ENCODE data around the gene BCAS1.

DNA sequence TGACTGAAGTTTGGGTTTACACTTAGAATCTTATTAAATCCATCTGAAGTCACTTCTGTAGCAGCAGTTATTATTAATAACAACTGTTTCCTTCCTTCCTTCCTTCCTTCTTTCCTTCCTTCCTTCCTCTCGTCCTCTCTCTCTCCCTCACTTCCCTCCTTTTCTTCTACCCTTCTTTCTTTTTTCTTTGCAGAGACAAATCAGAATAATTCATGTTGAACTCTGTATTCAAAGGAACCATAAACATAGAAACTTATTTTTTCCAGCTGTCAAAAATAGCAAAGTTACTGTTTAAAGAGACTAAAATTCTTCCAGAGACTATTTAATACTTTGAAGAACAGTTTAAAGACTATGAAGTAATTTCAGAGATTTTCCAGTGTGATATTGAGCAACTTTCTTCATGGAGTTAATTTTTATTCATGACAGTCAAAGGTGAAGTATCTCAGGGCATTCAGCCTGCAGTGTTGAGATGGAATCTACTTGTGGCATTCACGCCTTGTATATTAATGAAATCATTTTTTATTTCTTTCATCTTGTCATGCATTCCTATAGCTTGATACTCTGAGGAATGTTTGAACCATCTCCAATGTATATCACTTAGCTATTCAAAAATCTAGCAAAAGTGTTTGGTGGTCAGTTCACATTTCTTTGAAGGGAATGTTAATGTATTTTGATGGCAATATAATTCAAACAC lies 109.7 kb downstream of the BCAS1 start:
- TF ChIP-seq, protein P1, sequence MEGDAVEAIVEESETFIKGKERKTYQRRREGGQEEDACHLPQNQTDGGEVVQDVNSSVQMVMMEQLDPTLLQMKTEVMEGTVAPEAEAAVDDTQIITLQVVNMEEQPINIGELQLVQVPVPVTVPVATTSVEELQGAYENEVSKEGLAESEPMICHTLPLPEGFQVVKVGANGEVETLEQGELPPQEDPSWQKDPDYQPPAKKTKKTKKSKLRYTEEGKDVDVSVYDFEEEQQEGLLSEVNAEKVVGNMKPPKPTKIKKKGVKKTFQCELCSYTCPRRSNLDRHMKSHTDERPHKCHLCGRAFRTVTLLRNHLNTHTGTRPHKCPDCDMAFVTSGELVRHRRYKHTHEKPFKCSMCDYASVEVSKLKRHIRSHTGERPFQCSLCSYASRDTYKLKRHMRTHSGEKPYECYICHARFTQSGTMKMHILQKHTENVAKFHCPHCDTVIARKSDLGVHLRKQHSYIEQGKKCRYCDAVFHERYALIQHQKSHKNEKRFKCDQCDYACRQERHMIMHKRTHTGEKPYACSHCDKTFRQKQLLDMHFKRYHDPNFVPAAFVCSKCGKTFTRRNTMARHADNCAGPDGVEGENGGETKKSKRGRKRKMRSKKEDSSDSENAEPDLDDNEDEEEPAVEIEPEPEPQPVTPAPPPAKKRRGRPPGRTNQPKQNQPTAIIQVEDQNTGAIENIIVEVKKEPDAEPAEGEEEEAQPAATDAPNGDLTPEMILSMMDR (IDR thresholded peaks at IDR 0.05; ENCODE audit: low read depth, low read length): no peak
- no peak for TF ChIP-seq EZH2phosphoT487 (IDR thresholded peaks at IDR 0.05; ENCODE audit: low read depth)

All from OCI-LY3 (cell line).